ENCODE results near the gene ADGRF4.

ADGRF4 gene

GRCh38 chr6:47716207-47716606, 17.8 kb downstream of the ADGRF4 start:
- no peak overlapping the region for H3K4me3 ChIP-seq (ENCODE audit: low read length)
- no peak for DNase-seq (ENCODE audit: low read depth)
- TF ChIP-seq CTCF (IDR thresholded peaks at IDR 0.05; ENCODE audit: insufficient read depth, low read depth, low read length, missing control alignments), result no peak

GRCh38 chr6:47718571-47718970, 20.2 kb downstream of the ADGRF4 start:
- DNase-seq (ENCODE audit: low read depth), result no peak
- no peak overlapping the region for H3K4me3 ChIP-seq (ENCODE audit: low read length)
- no peak for TF ChIP-seq CTCF (IDR thresholded peaks at IDR 0.05; ENCODE audit: insufficient read depth, low read depth, low read length, missing control alignments)

GRCh38 chr6:47721189-47721588, 22.8 kb downstream of the ADGRF4 start:
- no peak for TF ChIP-seq CTCF (IDR thresholded peaks at IDR 0.05; ENCODE audit: insufficient read depth, low read depth, low read length, missing control alignments)
- no peak for DNase-seq (ENCODE audit: low read depth)
- H3K4me3 ChIP-seq (ENCODE audit: low read length), result no peak overlapping the region

GRCh38 chr6:47722194-47722593, 23.8 kb downstream of the ADGRF4 start:
- DNase-seq (ENCODE audit: low read depth), result no peak
- no peak overlapping the region for H3K4me3 ChIP-seq (ENCODE audit: low read length)
- TF ChIP-seq CTCF (IDR thresholded peaks at IDR 0.05; ENCODE audit: insufficient read depth, low read depth, low read length, missing control alignments), result no peak

- no peak for TF ChIP-seq CTCF (IDR thresholded peaks at IDR 0.05; ENCODE audit: insufficient read depth, low read depth, low read length, missing control alignments)
- no peak overlapping the region for H3K4me3 ChIP-seq (ENCODE audit: low read length)
- peak; percentile 26 for DNase-seq (ENCODE audit: low read depth)
These were observed 25.9 kb downstream of the ADGRF4 start for GRCh38 chr6:47724300-47724699.

- no peak for TF ChIP-seq CTCF (IDR thresholded peaks at IDR 0.05; ENCODE audit: insufficient read depth, low read depth, low read length, missing control alignments)
These were observed 29.0 kb downstream of the ADGRF4 start for GRCh38 chr6:47727391-47727790.

DNA sequence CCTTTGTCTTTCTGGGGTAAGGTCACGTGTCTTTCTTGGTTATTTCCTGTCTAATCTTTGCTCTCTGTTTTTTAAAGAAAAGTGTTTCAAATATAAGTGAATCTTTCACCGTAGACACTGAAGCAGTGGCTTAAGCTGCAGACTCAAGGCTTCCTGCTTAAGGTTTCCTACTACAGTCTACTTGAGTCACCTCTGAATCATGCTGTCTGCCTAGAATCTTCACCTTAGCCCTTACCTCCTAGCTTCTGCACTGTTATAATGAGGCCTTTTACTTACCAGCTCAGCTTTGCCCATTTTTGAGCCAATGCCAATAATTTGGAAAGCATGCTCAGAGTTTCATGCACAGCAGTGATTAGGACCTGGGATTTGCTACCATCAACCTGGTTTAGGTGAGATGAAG, 30.6 kb downstream of the ADGRF4 start:
- TF ChIP-seq CTCF (IDR thresholded peaks at IDR 0.05; ENCODE audit: insufficient read depth, low read depth, low read length, missing control alignments), result no peak
- no peak overlapping the region for H3K4me3 ChIP-seq (ENCODE audit: low read length)
- DNase-seq (ENCODE audit: low read depth), result peak; percentile 91

More at GRCh38 chr6:47727391-47727790, 29.0 kb downstream of the ADGRF4 start:
- no peak overlapping the region for H3K4me3 ChIP-seq (ENCODE audit: low read length)
- no peak for DNase-seq (ENCODE audit: low read depth)

Data from epithelial cell of esophagus (primary cell).